ENCODE results near the gene SYT10. TPM values are rescaled to one million over a fixed set of nuclear protein-coding genes. Genes with fewer than 3 reads are reported as not detected.

The SYT10 gene
- total and polyA plus RNA-seq, 4 donors: 0.08 to 0.84 (median 0.13) TPM

GRCh38 chr12:33427071-33427470, 12.5 kb downstream of the SYT10 start:
- Histone ChIP-seq H3K9me3 (ENCODE audit: control insufficient read depth in 4 of 4, low read length in 3 of 4) (no peaks in the 10 kb centered on the region), H3K27me3 (ENCODE audit: control insufficient read depth in 4 of 4, insufficient read depth in 4 of 4, low read length in 3 of 4) (peaks cover 0 to 2% (median under 1%) of the 10 kb centered on the region in 4 donors), H3K36me3 (ENCODE audit: control insufficient read depth in 4 of 4, insufficient read depth in 3 of 4, low read depth in 1 of 4, low read length in 3 of 4) (no peaks in the 10 kb centered on the region), H3K4me1 (ENCODE audit: control insufficient read depth in 4 of 4, insufficient read depth in 4 of 4, low read length in 3 of 4) (no peaks in the 10 kb centered on the region), H3K27ac (ENCODE audit: low read depth in 1 of 2, low read length in 2 of 2) (no peak overlapping the region), H3K9ac (ENCODE audit: low read depth in 1 of 2, low read length in 2 of 2) (no peak overlapping the region), H3K4me3 (ENCODE audit: low read depth in 1 of 3, low read length in 3 of 3) (no peak overlapping the region)
- TF ChIP-seq FOXA2 (IDR thresholded peaks at IDR 0.05): no peak
- TF ChIP-seq EGR1 (IDR thresholded peaks at IDR 0.05; ENCODE audit: low read depth in 2 of 2): no peak
- no peak for TF ChIP-seq JUND (IDR thresholded peaks at IDR 0.05)
- no peak for TF ChIP-seq GABPA (IDR thresholded peaks at IDR 0.05 in 1 of 2, conservative IDR thresholded peaks at IDR 0.05 in 1 of 2)
- TF ChIP-seq, protein P1, sequence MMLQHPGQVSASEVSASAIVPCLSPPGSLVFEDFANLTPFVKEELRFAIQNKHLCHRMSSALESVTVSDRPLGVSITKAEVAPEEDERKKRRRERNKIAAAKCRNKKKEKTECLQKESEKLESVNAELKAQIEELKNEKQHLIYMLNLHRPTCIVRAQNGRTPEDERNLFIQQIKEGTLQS (IDR thresholded peaks at IDR 0.05): no peak
- TF ChIP-seq, protein P2, sequence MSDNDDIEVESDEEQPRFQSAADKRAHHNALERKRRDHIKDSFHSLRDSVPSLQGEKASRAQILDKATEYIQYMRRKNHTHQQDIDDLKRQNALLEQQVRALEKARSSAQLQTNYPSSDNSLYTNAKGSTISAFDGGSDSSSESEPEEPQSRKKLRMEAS (IDR thresholded peaks at IDR 0.05): no peak
- TF ChIP-seq, protein P3, sequence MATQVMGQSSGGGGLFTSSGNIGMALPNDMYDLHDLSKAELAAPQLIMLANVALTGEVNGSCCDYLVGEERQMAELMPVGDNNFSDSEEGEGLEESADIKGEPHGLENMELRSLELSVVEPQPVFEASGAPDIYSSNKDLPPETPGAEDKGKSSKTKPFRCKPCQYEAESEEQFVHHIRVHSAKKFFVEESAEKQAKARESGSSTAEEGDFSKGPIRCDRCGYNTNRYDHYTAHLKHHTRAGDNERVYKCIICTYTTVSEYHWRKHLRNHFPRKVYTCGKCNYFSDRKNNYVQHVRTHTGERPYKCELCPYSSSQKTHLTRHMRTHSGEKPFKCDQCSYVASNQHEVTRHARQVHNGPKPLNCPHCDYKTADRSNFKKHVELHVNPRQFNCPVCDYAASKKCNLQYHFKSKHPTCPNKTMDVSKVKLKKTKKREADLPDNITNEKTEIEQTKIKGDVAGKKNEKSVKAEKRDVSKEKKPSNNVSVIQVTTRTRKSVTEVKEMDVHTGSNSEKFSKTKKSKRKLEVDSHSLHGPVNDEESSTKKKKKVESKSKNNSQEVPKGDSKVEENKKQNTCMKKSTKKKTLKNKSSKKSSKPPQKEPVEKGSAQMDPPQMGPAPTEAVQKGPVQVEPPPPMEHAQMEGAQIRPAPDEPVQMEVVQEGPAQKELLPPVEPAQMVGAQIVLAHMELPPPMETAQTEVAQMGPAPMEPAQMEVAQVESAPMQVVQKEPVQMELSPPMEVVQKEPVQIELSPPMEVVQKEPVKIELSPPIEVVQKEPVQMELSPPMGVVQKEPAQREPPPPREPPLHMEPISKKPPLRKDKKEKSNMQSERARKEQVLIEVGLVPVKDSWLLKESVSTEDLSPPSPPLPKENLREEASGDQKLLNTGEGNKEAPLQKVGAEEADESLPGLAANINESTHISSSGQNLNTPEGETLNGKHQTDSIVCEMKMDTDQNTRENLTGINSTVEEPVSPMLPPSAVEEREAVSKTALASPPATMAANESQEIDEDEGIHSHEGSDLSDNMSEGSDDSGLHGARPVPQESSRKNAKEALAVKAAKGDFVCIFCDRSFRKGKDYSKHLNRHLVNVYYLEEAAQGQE (IDR thresholded peaks at IDR 0.05): no peak
- TF ChIP-seq SP1 (IDR thresholded peaks at IDR 0.05): no peak
- TF ChIP-seq HNF4A (conservative IDR thresholded peaks at IDR 0.05): no peak
- TF ChIP-seq CTCF (IDR thresholded peaks at IDR 0.05; ENCODE audit: low read depth, low read length, missing input control): no peak
- TF ChIP-seq FOXA1 (IDR thresholded peaks at IDR 0.05): no peak
- no peak for TF ChIP-seq RAD21 (IDR thresholded peaks at IDR 0.05)
- no peak for TF ChIP-seq RXRA (IDR thresholded peaks at IDR 0.05)
- no peak for TF ChIP-seq TAF1 (conservative IDR thresholded peaks at IDR 0.05)
- TF ChIP-seq HNF4G (IDR thresholded peaks at IDR 0.05): no peak
- no peak for TF ChIP-seq YY1 (IDR thresholded peaks at IDR 0.05)
- TF ChIP-seq ZBTB33 (IDR thresholded peaks at IDR 0.05): no peak
- TF ChIP-seq NR2F2 (IDR thresholded peaks at IDR 0.05): no peak
- 56% methylated on average over 2 of the region's 2 CpGs for WGBS
- DNase-seq (ENCODE audit: low spot score): no peak

All from liver (tissue), 9 donors.